ENCODE results near the gene PLCB2. TPM values are rescaled to one million over a fixed set of nuclear protein-coding genes. Genes with fewer than 3 reads are reported as not detected.

The PLCB2 gene
- total RNA-seq, 1 donor from 2014 or later, result 98.9 TPM

DNA sequence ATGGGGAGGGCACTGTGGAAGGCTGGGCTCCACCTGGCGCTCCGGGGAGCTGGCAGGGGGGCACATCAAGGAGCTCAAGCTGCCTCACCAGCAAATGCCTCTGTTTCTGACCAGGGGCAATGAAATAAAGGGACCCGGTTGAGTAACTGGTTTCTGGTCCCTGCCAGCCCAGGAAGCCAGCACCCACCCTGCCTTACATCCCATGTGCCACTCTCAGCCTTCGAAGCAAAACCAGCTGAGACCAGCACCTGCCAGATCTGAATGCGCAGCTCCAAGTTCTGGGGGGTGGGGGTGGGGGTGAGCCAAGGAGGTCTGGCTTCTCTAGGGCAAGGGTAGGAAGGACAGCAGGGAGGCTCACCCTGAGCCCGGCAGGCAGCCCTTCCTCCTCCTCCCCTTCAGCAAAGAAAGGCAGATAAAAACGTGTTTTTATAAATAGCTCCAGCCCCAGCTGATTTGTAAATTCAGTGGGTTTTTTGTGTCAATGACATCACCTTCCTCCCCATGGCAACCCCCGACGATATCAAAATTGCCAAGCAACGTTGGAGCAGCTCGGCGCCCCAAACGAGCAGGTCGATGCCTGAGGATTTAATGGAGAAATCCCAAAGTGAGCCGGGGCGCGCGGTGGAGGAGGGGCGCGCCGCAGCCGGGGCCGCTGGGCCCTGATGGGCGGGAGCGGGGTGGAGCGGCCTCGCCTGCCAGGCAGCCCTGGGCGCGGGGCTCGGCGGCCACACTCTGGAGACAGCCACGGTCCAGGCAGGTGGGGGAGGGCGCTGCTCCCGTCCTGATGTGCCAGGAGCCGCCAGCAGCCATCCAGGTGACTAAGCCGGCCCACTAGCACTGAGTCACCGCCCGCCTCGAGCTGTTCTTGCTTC lies 69.0 kb downstream of the PLCB2 start, which contains the start of gene PAK6:
Gene PAK6 (plus strand): TSS at position 532 of the 872 bp plus-strand sequence. CDS start 25,723 bp downstream, outside the sequence.
- H3K27ac Mint-ChIP-seq, result no peak within 1 kb of the TSS
- no peak for DNase-seq (ENCODE audit: low spot score)
- H3K9me3 Mint-ChIP-seq, result no peaks in the 10 kb centered on the region
- no peaks in the 10 kb centered on the region for H3K36me3 Mint-ChIP-seq (ENCODE audit: low read depth)
- H3K4me3 Mint-ChIP-seq (ENCODE audit: low read depth), result no peak within 1 kb of the TSS
- intact Hi-C loops (cut with micrococcal nuclease), result no loop called here
- H3K27me3 Mint-ChIP-seq (ENCODE audit: low read depth), result peaks cover 24% of the 10 kb centered on the region
- H3K4me1 Mint-ChIP-seq (ENCODE audit: low read depth), result peaks cover 3% of the 10 kb centered on the region

Other genes starting within 250 kb of the PLCB2 start
- gene BMF, start 199.1 kb downstream of the PLCB2 start, total RNA-seq, result 16.1 and 17.9 TPM in 2 replicates
- 70.7 and 73.1 TPM in 2 replicates for gene BUB1B, start 146.9 kb downstream of the PLCB2 start, total RNA-seq
- 0.27 and 0.78 TPM in 2 replicates for gene PAK6, start 68.9 kb downstream of the PLCB2 start, total RNA-seq
- gene ANKRD63, start 24.9 kb downstream of the PLCB2 start, total RNA-seq, result 0.41 and 0.48 TPM in 2 replicates
- gene INAFM2, start 15.8 kb upstream of the PLCB2 start, total RNA-seq, result 16.7 and 17.9 TPM in 2 replicates
- 0.34 and 0.41 TPM in 2 replicates for gene CCDC9B, start 33.0 kb upstream of the PLCB2 start, total RNA-seq
- not detected in 2 replicates for gene PHGR1, start 43.1 kb upstream of the PLCB2 start, total RNA-seq
- 0.05 and 0.39 TPM in 2 replicates for gene DISP2, start 50.3 kb upstream of the PLCB2 start, total RNA-seq
- gene KNSTRN, start 74.8 kb upstream of the PLCB2 start, total RNA-seq, result 48.1 and 49.9 TPM in 2 replicates
- gene IVD, start 97.9 kb upstream of the PLCB2 start, total RNA-seq, result 75.2 and 79.4 TPM in 2 replicates
- gene BAHD1, start 133.0 kb upstream of the PLCB2 start, total RNA-seq, result 26.5 and 26.7 TPM in 2 replicates
- gene CHST14, start 163.0 kb upstream of the PLCB2 start, total RNA-seq, result 11.8 and 12.2 TPM in 2 replicates

Measured in activated T-helper 2 cell treated with anti-CD3 and anti-CD28 coated beads, Interferon-gamma antibody, Interleukin-2, Interleukin-4, amounts not matched to agents 10 μg/mL and 5 μg/mL and 100 μg/mL, durations not matched to agents 14 hours and 24 hours and 36 hours (primary cell).